GM12875 (cell line): ENCODE data around the gene ADGRV1.
"Not testable (repeated sequence)": the region's sequence is repeated elsewhere in the genome, so short reads cannot be mapped to it uniquely, and the experiment has no call there.

Experiments
- H3K4me3 ChIP-seq: one replicate; pipeline ENCODE4 v1.5.1; 2011; ENCODE audit warnings: low read depth, low read length, control low read depth
- CTCF ChIP-seq: IDR thresholded peaks from 2 replicates; pipeline ENCODE4 v1.5.1; 2011; ENCODE audit warnings: low read depth, mild to moderate bottlenecking, control low read depth, inconsistent platforms, low read length, moderate library complexity, borderline replicate concordance; ENCODE audit not compliant: insufficient read depth

ADGRV1 gene

GRCh38 chr5:90682278-90682677 is 123.7 kb downstream of the ADGRV1 start:
- TF ChIP-seq CTCF: no peak
- H3K4me3 ChIP-seq: no peak overlapping the region

- H3K4me3 ChIP-seq: no peak overlapping the region
- TF ChIP-seq CTCF: no peak
Measured at GRCh38 chr5:90685425-90686022, 126.9 kb downstream of the ADGRV1 start.

- H3K4me3 ChIP-seq: not testable (repeated sequence)
Measured at GRCh38 chr5:90686363-90686762, 127.8 kb downstream of the ADGRV1 start.

- not testable (repeated sequence) for H3K4me3 ChIP-seq
Measured at GRCh38 chr5:90687458-90687857, 128.9 kb downstream of the ADGRV1 start.

GRCh38 chr5:90689064-90689463 is 130.5 kb downstream of the ADGRV1 start:
- no peak overlapping the region for H3K4me3 ChIP-seq
- TF ChIP-seq CTCF: no peak

GRCh38 chr5:90690307-90690706 is 131.7 kb downstream of the ADGRV1 start:
- no peak for TF ChIP-seq CTCF
- no peak overlapping the region for H3K4me3 ChIP-seq

- no peak for TF ChIP-seq CTCF
- no peak overlapping the region for H3K4me3 ChIP-seq
Measured at GRCh38 chr5:90691533-90691932, 132.9 kb downstream of the ADGRV1 start.

GRCh38 chr5:90696153-90696552 is 137.6 kb downstream of the ADGRV1 start:
- H3K4me3 ChIP-seq: no peak overlapping the region

More at GRCh38 chr5:90696153-90696552, 137.6 kb downstream of the ADGRV1 start:
- TF ChIP-seq CTCF: no peak
